WTC11 (cell line): ENCODE measurements around the gene NETO1.

ENCODE experiments used
- ATF3 ChIP-seq: sonication (generic); formaldehyde crosslinking; conservative IDR thresholded peaks from 2 replicates; pipeline ENCODE4 v1.8.1; 2022; ENCODE audit warnings: mild to moderate bottlenecking, missing genetic modification reagents
- CTCF ChIP-seq: fragments of 200-600 bp; IDR thresholded peaks from 2 replicates; pipeline ENCODE4 v1.8.0; 2022; ENCODE audit warnings: antibody characterized with exemption
- ELF4 ChIP-seq: sonication (generic); formaldehyde crosslinking; IDR thresholded peaks from 2 replicates; pipeline ENCODE4 v1.8.1; 2022; ENCODE audit warnings: low read depth, mild to moderate bottlenecking, moderate library complexity, missing genetic modification reagents
- EMX1 ChIP-seq: fragments of 250-450 bp; sonication (Bioruptor Pico); IDR thresholded peaks from 2 replicates; pipeline ENCODE4 v1.8.0; 2021; ENCODE audit warnings: mild to moderate bottlenecking
- JUN ChIP-seq: sonication (generic); formaldehyde crosslinking; IDR thresholded peaks from 2 replicates; pipeline ENCODE4 v1.8.0; 2023; ENCODE audit warnings: mild to moderate bottlenecking, missing genetic modification reagents
- MAX ChIP-seq: sonication (generic); formaldehyde crosslinking; IDR thresholded peaks from 2 replicates; pipeline ENCODE4 v1.8.0; 2022; ENCODE audit warnings: mild to moderate bottlenecking, missing genetic modification reagents
- NR2C2 ChIP-seq: sonication (generic); formaldehyde crosslinking; IDR thresholded peaks from 2 replicates; pipeline ENCODE4 v1.8.0; 2022; ENCODE audit warnings: mild to moderate bottlenecking, missing genetic modification reagents
- RORB ChIP-seq: fragments of 250-450 bp; sonication (Bioruptor Pico); IDR thresholded peaks from 2 replicates; pipeline ENCODE4 v1.9.0; 2021; ENCODE audit warnings: mild to moderate bottlenecking
- SOX15 ChIP-seq: fragments of 250-450 bp; sonication (Bioruptor Pico); IDR thresholded peaks from 2 replicates; pipeline ENCODE4 v1.9.0; 2021; ENCODE audit warnings: mild to moderate bottlenecking
- TEAD4 ChIP-seq: sonication (generic); formaldehyde crosslinking; IDR thresholded peaks from 2 replicates; pipeline ENCODE4 v1.8.0; 2022; ENCODE audit warnings: mild to moderate bottlenecking, missing genetic modification reagents
- ZBTB43 ChIP-seq: sonication (generic); formaldehyde crosslinking; IDR thresholded peaks from 2 replicates; pipeline ENCODE4 v1.8.1; 2023; ENCODE audit warnings: mild to moderate bottlenecking, missing genetic modification reagents
- ZNF416 ChIP-seq: fragments of 250-450 bp; sonication (Bioruptor Pico); IDR thresholded peaks from 2 replicates; pipeline ENCODE4 v1.9.0; 2021; ENCODE audit warnings: mild to moderate bottlenecking, inconsistent platforms
- ZNF671 ChIP-seq: fragments of 250-450 bp; sonication (Bioruptor Pico); IDR thresholded peaks from 2 replicates; pipeline ENCODE4 v1.8.0; 2021; ENCODE audit warnings: mild to moderate bottlenecking
- ZSCAN18 ChIP-seq: fragments of 250-450 bp; sonication (Bioruptor Pico); IDR thresholded peaks from 2 replicates; pipeline ENCODE4 v2.1.2; 2022; ENCODE audit warnings: mild to moderate bottlenecking, moderate library complexity

- TF ChIP-seq CTCF (no peak), RORB (CRISPR knock-in tag) (no peak), ZNF416 (CRISPR knock-in tag) (no peak), NR2C2 (CRISPR knock-in tag) (no peak), ZNF671 (CRISPR knock-in tag) (no peak), MAX (CRISPR knock-in tag) (no peak), ATF3 (CRISPR knock-in tag) (no peak), SOX15 (no peak), EMX1 (CRISPR knock-in tag) (no peak), ZSCAN18 (no peak), TEAD4 (CRISPR knock-in tag) (no peak), ELF4 (CRISPR knock-in tag) (no peak), JUN (no peak), ZBTB43 (no peak)
Observed at GRCh38 chr18:72826736-72827135, 41.1 kb downstream of the NETO1 start.
